T-cell (primary cell): ENCODE data around the gene ADRB2. TPM values are rescaled to one million over a fixed set of nuclear protein-coding genes. Genes with fewer than 3 reads are reported as not detected.
"Not testable (repeated sequence)": the region's sequence is repeated elsewhere in the genome, so short reads cannot be mapped to it uniquely, and the experiment has no call there.

ENCODE experiments used
- ATAC-seq, 4 experiments: fragments of 200-7000 bp in 3 of 4; fragments of 150-1000 bp in 1 of 4; cut with Tn5 transposase; replicated peaks in 1 of 4; 1 replicate in 3 of 4; 2 replicates in 1 of 4; pipeline ENCODE4 v1.10.0; 2021; ENCODE audit warnings: moderate library complexity in 3 of 4, mild to moderate bottlenecking in 2 of 4, moderate number of reproducible peaks in 1 of 4
- CTCF ChIA-PET, 2 donors: fragments of 300-600 bp; sonication (Branson Sonifier 250); formaldehyde crosslinking; loops; one replicate each; lab custom pipeline; 2022; ENCODE audit warnings: antibody characterized with exemption in 2 of 2; lab: Charles Lee
- POLR2A ChIA-PET, 2 donors: fragments of 300-600 bp; sonication (Branson Sonifier 250); formaldehyde crosslinking; loops; one replicate each; lab custom pipeline; 2022; ENCODE audit warnings: antibody characterized with exemption in 2 of 2; lab: Charles Lee
- DNase-seq, 35 experiments: peaks; one replicate each; pipeline versions ENCODE4 v3.0.0 to v3.0.0-alpha.2; 2013 to 2023
- H3K27ac ChIP-seq: one replicate; pipeline ENCODE4 v1.5.1; 2013; ENCODE audit warnings: low read length
- H3K27me3 ChIP-seq, 2 experiments: replicated peaks in 1 of 2; 1 replicate in 1 of 2; 2 replicates in 1 of 2; pipeline versions ENCODE4 v1.6.1 to v1.7.0; 2013; ENCODE audit warnings: low read length in 1 of 2, mixed read lengths in 1 of 2; ENCODE audit not compliant: control insufficient read depth in 2 of 2, insufficient read depth in 2 of 2; ENCODE audit errors: extremely low read depth in 1 of 2
- H3K36me3 ChIP-seq, 2 donors: 1 replicate in 1 of 2; 2 replicates in 1 of 2; pipeline versions ENCODE4 v1.6.1 to v1.7.0; 2013; ENCODE audit warnings: low read length in 1 of 2; ENCODE audit not compliant: control insufficient read depth in 2 of 2, insufficient read depth in 1 of 2; ENCODE audit errors: extremely low read depth in 1 of 2
- H3K4me1 ChIP-seq, 2 experiments: 1 replicate in 1 of 2; 2 replicates in 1 of 2; pipeline versions ENCODE4 v1.6.1 to v1.7.0; 2013; ENCODE audit warnings: low read length in 2 of 2, mixed read lengths in 1 of 2; ENCODE audit not compliant: insufficient read depth in 2 of 2, control insufficient read depth in 1 of 2; ENCODE audit errors: extremely low read depth in 1 of 2
- H3K4me3 ChIP-seq, 2 donors: 1 replicate in 1 of 2; 2 replicates in 1 of 2; pipeline versions ENCODE4 v1.5.1 to v1.7.0; 2013; ENCODE audit warnings: mild to moderate bottlenecking in 2 of 2, low read length in 1 of 2, moderate library complexity in 1 of 2; ENCODE audit not compliant: control insufficient read depth in 1 of 2; ENCODE audit errors: extremely low read depth in 1 of 2
- H3K9me3 ChIP-seq: 2 replicates; pipeline ENCODE4 v1.7.0; 2013
- H3K27ac Mint-ChIP-seq, 2 donors: one replicate each; pipeline ENCODE4 v1.8.0; 2020 to 2021; ENCODE audit warnings: mild to moderate bottlenecking in 2 of 2, mixed read lengths in 2 of 2
- H3K27me3 Mint-ChIP-seq, 2 donors: one replicate each; pipeline ENCODE4 v1.8.0; 2021 to 2022; ENCODE audit warnings: mixed read lengths in 2 of 2
- H3K36me3 Mint-ChIP-seq: one replicate; pipeline ENCODE4 v1.8.0; 2021; ENCODE audit warnings: mixed read lengths
- H3K4me1 Mint-ChIP-seq, 3 donors: one replicate each; pipeline ENCODE4 v1.8.0; 2020 to 2022; ENCODE audit warnings: mixed read lengths in 3 of 3, mild to moderate bottlenecking in 1 of 3
- H3K4me3 Mint-ChIP-seq, 3 donors: one replicate each; pipeline ENCODE4 v1.8.0; 2020 to 2022; ENCODE audit warnings: mild to moderate bottlenecking in 3 of 3, mixed read lengths in 3 of 3, moderate library complexity in 3 of 3
- H3K9me3 Mint-ChIP-seq, 3 donors: one replicate each; pipeline ENCODE4 v1.8.0; 2020 to 2022; ENCODE audit warnings: mixed read lengths in 3 of 3
- WGBS: methylation state at CpG from one replicate; pipeline ENCODE4 v1.1.5; 2013; ENCODE audit warnings: missing lambda C conversion rate; ENCODE audit not compliant: insufficient coverage; 5-methylcytosine and 5-hydroxymethylcytosine counted together
- total RNA-seq, 35 experiments: library from RNA in 6 of 35; stranded (reverse) in 6 of 35; fragments of 120-200 nt in 1 of 35; gene quantifications; one replicate each; pipeline versions ENCODE4 v1.2.1 to v1.2.4 and lab custom pipeline; 2013 to 2026

Gene ADRB2
- total RNA-seq, 5 donors from 2014 or later (not counting 1 experiment from before 2014, with no cell fraction given): 2.3 to 11.3 (median 7.2) TPM

DNA sequence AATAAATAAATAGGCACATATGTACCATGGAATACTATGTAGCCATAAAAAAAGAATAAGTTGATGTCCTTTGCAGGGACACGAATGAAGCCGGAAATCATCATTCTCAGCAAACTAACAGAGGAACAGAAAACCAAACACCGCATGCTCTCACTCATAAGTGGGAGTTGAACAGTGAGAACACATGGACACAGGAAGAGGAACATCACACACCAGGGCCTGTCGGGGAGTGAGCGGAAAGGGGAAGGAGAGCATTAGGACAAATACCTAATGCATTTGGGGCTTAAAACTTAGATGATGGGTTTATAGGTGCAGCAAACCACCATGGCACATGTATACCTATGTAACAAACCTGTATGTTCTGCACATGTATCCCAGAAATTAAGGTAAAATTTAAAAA is 51.0 kb downstream of the ADRB2 start:
- not testable (repeated sequence) for H3K4me1 ChIP-seq, H3K36me3 Mint-ChIP-seq, ATAC-seq, H3K4me3 Mint-ChIP-seq, DNase-seq, H3K4me3 ChIP-seq, H3K27ac Mint-ChIP-seq, H3K36me3 ChIP-seq, H3K9me3 ChIP-seq, H3K4me1 Mint-ChIP-seq, H3K9me3 Mint-ChIP-seq, H3K27ac ChIP-seq, H3K27me3 ChIP-seq, H3K27me3 Mint-ChIP-seq
- no CpG with 5 or more reads among the region's 5 CpGs for WGBS
- CTCF ChIA-PET: interaction anchor here in 1 of 2 donors (0.9 kb wide), 1 partner anchor 146 kb away, joined by 5 read pairs; no protein-coding TSS in a partner anchor
- POLR2A ChIA-PET: interaction anchor here in 1 of 2 donors (0.7 kb wide), 1 partner anchor 70 kb away, joined by 10 read pairs; no protein-coding TSS in a partner anchor

Other genes starting within 250 kb of the ADRB2 start
- gene HTR4, start 172.1 kb upstream of the ADRB2 start, total RNA-seq: not detected
- not detected for gene SH3TC2, start 236.5 kb downstream of the ADRB2 start, total RNA-seq